OCI-LY7 (cell line): Measurements from ENCODE around the gene LRRC73. TPM values are rescaled to one million over a fixed set of nuclear protein-coding genes. Genes with fewer than 3 reads are reported as not detected.

Experiments used
- BruUV-seq: library from RNA; stranded (reverse); fragments of 400-500 nt; replicated peaks from 2 replicates; lab custom pipeline; 2021; lab: Mats Ljungman, UMichigan
- CTCF ChIA-PET: fragments of 300-600 bp; sonication (Branson Sonifier 250); formaldehyde crosslinking; loops from one replicate; lab custom pipeline; 2022; ENCODE audit warnings: antibody characterized with exemption; ENCODE audit not compliant: unreplicated experiment; lab: Charles Lee
- POLR2A ChIA-PET: fragments of 300-600 bp; sonication (Branson Sonifier 250); formaldehyde crosslinking; loops from one replicate; lab custom pipeline; 2022; ENCODE audit warnings: antibody characterized with exemption; lab: Charles Lee
- DNase-seq: peaks from one replicate; pipeline ENCODE4 v3.0.0-alpha.2; 2015; ENCODE audit warnings: low spot score
- H2AFZ ChIP-seq: fragments of 200-600 bp; sonication (generic), shearing (Covaris generic); 2 replicates; pipeline ENCODE4 v1.6.1; 2014; ENCODE audit warnings: mild to moderate bottlenecking, antibody characterized with exemption, low read length, moderate library complexity
- H3K27ac ChIP-seq: fragments of 200-600 bp; sonication (generic); 2 replicates; pipeline ENCODE4 v1.5.1; 2014; ENCODE audit warnings: mixed run types, low read depth, mild to moderate bottlenecking, moderate library complexity, low read length, inconsistent platforms; ENCODE audit not compliant: poor library complexity, severe bottlenecking
- H3K36me3 ChIP-seq: fragments of 200-600 bp; sonication (generic); 2 replicates; pipeline ENCODE4 v1.6.1; 2014; ENCODE audit warnings: mild to moderate bottlenecking, antibody characterized with exemption, low read length, moderate library complexity, mixed read lengths; ENCODE audit not compliant: insufficient read depth
- H3K4me1 ChIP-seq: fragments of 200-600 bp; sonication (generic); 2 replicates; pipeline ENCODE4 v1.5.1; 2014; ENCODE audit warnings: mild to moderate bottlenecking, low read length; ENCODE audit not compliant: insufficient read depth, poor library complexity, severe bottlenecking
- H3K4me2 ChIP-seq: fragments of 200-600 bp; sonication (generic); 2 replicates; pipeline ENCODE4 v1.6.1; 2014; ENCODE audit warnings: mild to moderate bottlenecking, low read length
- H3K4me3 ChIP-seq: fragments of 200-600 bp; sonication (generic); 2 replicates; pipeline ENCODE4 v1.5.1; 2014; ENCODE audit warnings: mild to moderate bottlenecking, low read depth, low read length; ENCODE audit not compliant: poor library complexity, severe bottlenecking
- H3K79me2 ChIP-seq: fragments of 200-600 bp; sonication (generic); 2 replicates; pipeline ENCODE4 v1.6.1; 2016; ENCODE audit warnings: low read depth, mild to moderate bottlenecking, low read length, moderate library complexity, mixed read lengths; ENCODE audit not compliant: insufficient read depth
- H3K9me2 ChIP-seq: fragments of 200-600 bp; sonication (generic); 2 replicates; pipeline ENCODE4 v1.6.1; 2016; ENCODE audit warnings: mild to moderate bottlenecking, low read length, mixed read lengths; ENCODE audit not compliant: insufficient read depth
- H3K9me3 ChIP-seq: fragments of 200-600 bp; sonication (generic); 2 replicates; pipeline ENCODE4 v1.6.1; 2014; ENCODE audit warnings: mild to moderate bottlenecking, mixed run types, low read length, mixed read lengths
- H4K20me1 ChIP-seq: fragments of 200-600 bp; sonication (generic); 2 replicates; pipeline ENCODE4 v1.6.1; 2014; ENCODE audit warnings: mild to moderate bottlenecking, antibody characterized with exemption, low read length, moderate library complexity, mixed read lengths; ENCODE audit not compliant: insufficient read depth
- EZH2phosphoT487 ChIP-seq: fragments of 200-600 bp; sonication (generic); IDR thresholded peaks from 2 replicates; pipeline ENCODE4 v1.6.1; 2018; ENCODE audit warnings: low read depth, borderline replicate concordance, mild to moderate bottlenecking, mixed run types, antibody characterized with exemption, low read length, moderate library complexity, mixed read lengths
- intact Hi-C: fragments of 100-400 bp; cut with micrococcal nuclease; formaldehyde crosslinking; loops from one replicate; pipeline ENCODE4 v1.10.0; 2022; ENCODE audit not compliant: unreplicated experiment
- total RNA-seq, 2 experiments: library from RNA; depleted of rRNA in 1 of 2; stranded (reverse); fragments of >200 nt in 1 of 2; shearing (Covaris generic) in 1 of 2; gene quantifications; 2 replicates each; pipeline ENCODE4 v1.2.3, GENCODE V29; 2014 to 2022
- TF ChIP-seq, protein P1 (sequence below): fragments of 200-600 bp; sonication (generic); conservative IDR thresholded peaks from 2 replicates; pipeline ENCODE4 v1.5.1; 2014; ENCODE audit warnings: mild to moderate bottlenecking, antibody characterized with exemption, low read length, moderate library complexity, mixed read lengths

LRRC73 gene
- total RNA-seq, 2 experiments from 2014 or later: 0.19 to 0.25 TPM

DNA sequence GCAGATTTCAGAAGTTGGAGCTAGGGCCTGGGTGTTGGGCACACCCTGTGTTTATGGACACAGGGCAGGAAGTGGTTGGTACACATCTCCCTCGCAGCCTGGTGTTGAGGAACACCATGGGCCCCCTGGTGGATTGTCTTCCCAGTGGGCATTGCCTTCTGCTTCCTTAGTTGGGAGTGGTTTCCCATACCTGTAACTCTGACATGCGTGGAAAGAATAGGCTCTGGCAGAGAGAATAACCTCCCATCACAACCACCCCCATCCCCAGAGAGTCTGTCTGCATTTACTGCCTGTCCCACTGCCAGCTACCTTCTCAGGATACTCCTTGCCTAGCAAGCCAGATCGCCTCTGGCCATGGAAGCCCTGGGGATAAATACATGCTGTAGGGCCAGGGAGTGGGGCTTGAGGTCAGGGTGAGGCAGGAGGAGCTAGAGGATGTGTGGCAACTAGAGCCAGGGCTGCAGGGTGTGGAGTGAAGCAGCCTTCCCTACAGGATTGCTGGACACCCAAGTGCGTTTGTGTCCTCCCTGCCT lies 14.7 kb downstream of the LRRC73 start:
- no peak for DNase-seq
- no peak overlapping the region for H2AFZ ChIP-seq
- POLR2A ChIA-PET: interaction anchor here (0.6 kb wide), 1 partner anchor 21 kb away, joined by 3 read pairs; no protein-coding TSS in a partner anchor
- no peak overlapping the region for H3K27ac ChIP-seq
- BruUV-seq: no TSS peak
- peaks cover 23% of the 10 kb centered on the region; the same call in 1 of the 2 replicates for H3K36me3 ChIP-seq
- H3K4me3 ChIP-seq: no peak overlapping the region
- CTCF ChIA-PET: no interaction called here
- no peaks in the 10 kb centered on the region for H3K9me2 ChIP-seq
- H3K9me3 ChIP-seq: no peaks in the 10 kb centered on the region
- intact Hi-C loops: no loop called here
- no peaks in the 10 kb centered on the region for H3K79me2 ChIP-seq
- no peaks in the 10 kb centered on the region for H3K4me1 ChIP-seq
- no peak for TF ChIP-seq EZH2phosphoT487
- TF ChIP-seq, protein P1, sequence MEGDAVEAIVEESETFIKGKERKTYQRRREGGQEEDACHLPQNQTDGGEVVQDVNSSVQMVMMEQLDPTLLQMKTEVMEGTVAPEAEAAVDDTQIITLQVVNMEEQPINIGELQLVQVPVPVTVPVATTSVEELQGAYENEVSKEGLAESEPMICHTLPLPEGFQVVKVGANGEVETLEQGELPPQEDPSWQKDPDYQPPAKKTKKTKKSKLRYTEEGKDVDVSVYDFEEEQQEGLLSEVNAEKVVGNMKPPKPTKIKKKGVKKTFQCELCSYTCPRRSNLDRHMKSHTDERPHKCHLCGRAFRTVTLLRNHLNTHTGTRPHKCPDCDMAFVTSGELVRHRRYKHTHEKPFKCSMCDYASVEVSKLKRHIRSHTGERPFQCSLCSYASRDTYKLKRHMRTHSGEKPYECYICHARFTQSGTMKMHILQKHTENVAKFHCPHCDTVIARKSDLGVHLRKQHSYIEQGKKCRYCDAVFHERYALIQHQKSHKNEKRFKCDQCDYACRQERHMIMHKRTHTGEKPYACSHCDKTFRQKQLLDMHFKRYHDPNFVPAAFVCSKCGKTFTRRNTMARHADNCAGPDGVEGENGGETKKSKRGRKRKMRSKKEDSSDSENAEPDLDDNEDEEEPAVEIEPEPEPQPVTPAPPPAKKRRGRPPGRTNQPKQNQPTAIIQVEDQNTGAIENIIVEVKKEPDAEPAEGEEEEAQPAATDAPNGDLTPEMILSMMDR: no peak
- H4K20me1 ChIP-seq: no peaks in the 10 kb centered on the region
- H3K4me2 ChIP-seq: no peak overlapping the region

DNA sequence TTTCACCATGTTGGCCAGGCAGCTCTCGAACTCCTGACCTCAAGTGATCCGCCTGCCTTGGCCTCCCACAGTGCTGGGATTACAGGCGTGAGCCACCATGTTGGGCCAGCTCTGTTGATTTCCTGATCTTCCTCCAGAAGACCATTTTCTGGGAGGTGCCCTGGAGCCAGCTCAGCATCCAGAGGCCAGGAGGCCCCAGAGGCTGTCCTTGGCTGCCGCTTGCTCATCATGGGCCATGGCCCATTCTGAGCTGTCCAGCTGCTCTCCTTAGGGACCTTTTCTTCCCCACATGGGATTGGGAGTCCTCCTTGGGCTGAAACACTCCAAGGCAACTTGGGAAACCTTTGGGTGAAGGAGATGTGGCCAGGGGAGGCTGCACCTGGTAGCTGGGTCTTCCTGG lies 15.4 kb downstream of the LRRC73 start:
- Histone ChIP-seq H3K79me2 (no peaks in the 10 kb centered on the region), H3K4me3 (no peak overlapping the region), H2AFZ (no peak overlapping the region), H3K36me3 (peaks cover 18% of the 10 kb centered on the region; the same call in 1 of the 2 replicates), H3K4me1 (no peaks in the 10 kb centered on the region), H3K9me2 (no peaks in the 10 kb centered on the region), H3K27ac (no peak overlapping the region), H4K20me1 (no peaks in the 10 kb centered on the region), H3K4me2 (no peak overlapping the region), H3K9me3 (no peaks in the 10 kb centered on the region)
- ChIA-PET CTCF (no interaction called here), POLR2A (no interaction called here)
- intact Hi-C loops: no loop called here
- BruUV-seq: no TSS peak
- no peak for DNase-seq
- no peak for TF ChIP-seq EZH2phosphoT487
- TF ChIP-seq, protein P1: no peak

DNA sequence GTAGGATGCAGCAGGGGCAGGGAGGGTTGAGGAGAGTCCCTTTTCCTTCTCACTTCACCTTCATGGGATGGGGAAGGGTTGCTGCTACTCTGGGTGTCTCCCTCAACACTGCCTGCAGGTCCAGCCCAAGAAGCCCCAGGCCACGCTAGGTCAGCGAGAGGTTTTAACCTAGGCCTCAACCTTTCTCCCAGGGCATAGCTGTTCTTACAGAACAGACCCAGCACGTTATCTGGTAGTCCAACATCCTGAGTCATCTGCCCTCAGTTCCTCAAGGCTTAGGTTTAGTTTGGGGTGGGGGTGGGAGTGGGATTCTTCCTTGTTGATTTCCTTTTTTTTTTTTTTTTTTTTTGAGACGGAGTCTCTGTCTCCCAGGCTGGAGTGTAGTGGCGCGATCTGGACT lies 15.8 kb downstream of the LRRC73 start:
- ChIA-PET CTCF (no interaction called here), POLR2A (no interaction called here)
- H2AFZ ChIP-seq: no peak overlapping the region
- intact Hi-C loops: no loop called here
- no peaks in the 10 kb centered on the region for H3K79me2 ChIP-seq
- DNase-seq: no peak
- H3K36me3 ChIP-seq: peaks cover 13% of the 10 kb centered on the region; the same call in 1 of the 2 replicates
- no peak overlapping the region for H3K27ac ChIP-seq
- TF ChIP-seq, protein P1: no peak
- no peak for TF ChIP-seq EZH2phosphoT487
- H3K4me1 ChIP-seq: no peaks in the 10 kb centered on the region
- no TSS peak for BruUV-seq
- no peak overlapping the region for H3K4me2 ChIP-seq
- H3K9me3 ChIP-seq: no peaks in the 10 kb centered on the region
- H3K4me3 ChIP-seq: no peak overlapping the region
- H3K9me2 ChIP-seq: no peaks in the 10 kb centered on the region
- no peaks in the 10 kb centered on the region for H4K20me1 ChIP-seq
